Measurements from ENCODE around the gene SVOPL. TPM values are rescaled to one million over a fixed set of nuclear protein-coding genes. Genes with fewer than 3 reads are reported as not detected.

The SVOPL gene
- total and polyA plus RNA-seq, 2 donors (not counting 1 experiment from before 2014, with no cell fraction given) = not detected

- H3K4me3 ChIP-seq (ENCODE audit: control extremely low read depth in 1 of 5, extremely low read depth in 1 of 5, insufficient read depth in 1 of 5, low read depth in 2 of 5, low read length in 4 of 5) = no peak overlapping the region
- Mint-ChIP-seq H3K27ac (no peak overlapping the region), H3K4me1 (no peaks in the 10 kb centered on the region), H3K4me3 (no peak overlapping the region), H3K9me3 (ENCODE audit: insufficient read depth) (peaks cover 31% of the 10 kb centered on the region), H3K27me3 (no peaks in the 10 kb centered on the region)
- H3K9ac ChIP-seq (ENCODE audit: low read length) = no peak overlapping the region
- no peaks in the 10 kb centered on the region for H4K20me1 ChIP-seq (ENCODE audit: control insufficient read depth, insufficient read depth, low read length, poor library complexity, severe bottlenecking)
- TF ChIP-seq EZH2 (IDR thresholded peaks at IDR 0.05; ENCODE audit: borderline replicate concordance, insufficient read depth, low read depth, low read length, poor library complexity, severe bottlenecking) = no peak
- TF ChIP-seq, protein P1, sequence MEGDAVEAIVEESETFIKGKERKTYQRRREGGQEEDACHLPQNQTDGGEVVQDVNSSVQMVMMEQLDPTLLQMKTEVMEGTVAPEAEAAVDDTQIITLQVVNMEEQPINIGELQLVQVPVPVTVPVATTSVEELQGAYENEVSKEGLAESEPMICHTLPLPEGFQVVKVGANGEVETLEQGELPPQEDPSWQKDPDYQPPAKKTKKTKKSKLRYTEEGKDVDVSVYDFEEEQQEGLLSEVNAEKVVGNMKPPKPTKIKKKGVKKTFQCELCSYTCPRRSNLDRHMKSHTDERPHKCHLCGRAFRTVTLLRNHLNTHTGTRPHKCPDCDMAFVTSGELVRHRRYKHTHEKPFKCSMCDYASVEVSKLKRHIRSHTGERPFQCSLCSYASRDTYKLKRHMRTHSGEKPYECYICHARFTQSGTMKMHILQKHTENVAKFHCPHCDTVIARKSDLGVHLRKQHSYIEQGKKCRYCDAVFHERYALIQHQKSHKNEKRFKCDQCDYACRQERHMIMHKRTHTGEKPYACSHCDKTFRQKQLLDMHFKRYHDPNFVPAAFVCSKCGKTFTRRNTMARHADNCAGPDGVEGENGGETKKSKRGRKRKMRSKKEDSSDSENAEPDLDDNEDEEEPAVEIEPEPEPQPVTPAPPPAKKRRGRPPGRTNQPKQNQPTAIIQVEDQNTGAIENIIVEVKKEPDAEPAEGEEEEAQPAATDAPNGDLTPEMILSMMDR (IDR thresholded peaks at IDR 0.05) = no peak
- no peaks in the 10 kb centered on the region for H3K27me3 ChIP-seq (replicated peaks in 1 of 4; ENCODE audit: control extremely low read depth in 1 of 4, control insufficient read depth in 3 of 4, insufficient read depth in 4 of 4, low read length in 3 of 4)
- POLR2A ChIA-PET = no interaction called here
- H3K4me1 ChIP-seq (ENCODE audit: control insufficient read depth in 2 of 2, insufficient read depth in 2 of 2, low read length in 2 of 2) = no peaks in the 10 kb centered on the region
- no peak for ATAC-seq (ENCODE audit: low read depth)
- no peak overlapping the region for H3K4me2 ChIP-seq (replicated peaks; ENCODE audit: low read depth, low read length, poor library complexity, severe bottlenecking)
- peaks cover 10 to 58% (median 44%) of the 10 kb centered on the region in 3 donors for H3K9me3 ChIP-seq (ENCODE audit: control extremely low read depth in 1 of 3, control insufficient read depth in 2 of 3, insufficient read depth in 1 of 3, low read length in 2 of 3)
- no peaks in the 10 kb centered on the region for H3K79me2 ChIP-seq (ENCODE audit: control insufficient read depth, insufficient read depth, low read length)
- intact Hi-C loops (cut with micrococcal nuclease) = no loop called here
- H3K36me3 ChIP-seq (replicated peaks in 1 of 2; ENCODE audit: control extremely low read depth in 1 of 2, control insufficient read depth in 1 of 2, extremely low read depth in 1 of 2, insufficient read depth in 2 of 2, low read length in 1 of 2) = peaks cover 10 to 84% of the 10 kb centered on the region in 2 experiments
- 100% methylated on average over 2 of the region's 3 CpGs for whole genome bisulfite sequencing (ENCODE audit: insufficient coverage)
- DNase-seq = no peak
- H3K27ac ChIP-seq (ENCODE audit: low read length in 2 of 2) = no peak overlapping the region
- CTCF ChIA-PET = no interaction called here
- no peak overlapping the region for H2AFZ ChIP-seq (ENCODE audit: insufficient read depth, low read depth, low read length, poor library complexity, severe bottlenecking)
Observed at GRCh38 chr7:138556771-138557484, 144.2 kb downstream of the SVOPL start.

GRCh38 chr7:138555684-138556083 lies 145.5 kb downstream of the SVOPL start:
- no peaks in the 10 kb centered on the region for H3K27me3 Mint-ChIP-seq
- ChIA-PET POLR2A (no interaction called here), CTCF (no interaction called here)
- no peak overlapping the region for H3K4me3 ChIP-seq (ENCODE audit: control extremely low read depth in 1 of 5, extremely low read depth in 1 of 5, insufficient read depth in 1 of 5, low read depth in 2 of 5, low read length in 4 of 5)
- H3K79me2 ChIP-seq (ENCODE audit: control insufficient read depth, insufficient read depth, low read length) = no peaks in the 10 kb centered on the region
- no peak overlapping the region for H3K4me2 ChIP-seq (replicated peaks; ENCODE audit: low read depth, low read length, poor library complexity, severe bottlenecking)
- no peak overlapping the region for H2AFZ ChIP-seq (ENCODE audit: insufficient read depth, low read depth, low read length, poor library complexity, severe bottlenecking)
- H3K27ac ChIP-seq (ENCODE audit: low read length in 2 of 2) = no peak overlapping the region
- ATAC-seq (ENCODE audit: low read depth) = no peak
- H3K36me3 ChIP-seq (replicated peaks in 1 of 2; ENCODE audit: control extremely low read depth in 1 of 2, control insufficient read depth in 1 of 2, extremely low read depth in 1 of 2, insufficient read depth in 2 of 2, low read length in 1 of 2) = peaks cover 20 to 92% of the 10 kb centered on the region in 2 experiments
- TF ChIP-seq, protein P1 (IDR thresholded peaks at IDR 0.05) = no peak
- no peak for TF ChIP-seq EZH2 (IDR thresholded peaks at IDR 0.05; ENCODE audit: borderline replicate concordance, insufficient read depth, low read depth, low read length, poor library complexity, severe bottlenecking)
- peaks cover 29% of the 10 kb centered on the region for H3K9me3 Mint-ChIP-seq (ENCODE audit: insufficient read depth)
- H3K4me1 Mint-ChIP-seq = no peaks in the 10 kb centered on the region
- H3K27me3 ChIP-seq (replicated peaks in 1 of 4; ENCODE audit: control extremely low read depth in 1 of 4, control insufficient read depth in 3 of 4, insufficient read depth in 4 of 4, low read length in 3 of 4) = no peaks in the 10 kb centered on the region
- no peak for DNase-seq
- no peak overlapping the region for H3K4me3 Mint-ChIP-seq
- H3K4me1 ChIP-seq (ENCODE audit: control insufficient read depth in 2 of 2, insufficient read depth in 2 of 2, low read length in 2 of 2) = no peaks in the 10 kb centered on the region
- H4K20me1 ChIP-seq (ENCODE audit: control insufficient read depth, insufficient read depth, low read length, poor library complexity, severe bottlenecking) = no peaks in the 10 kb centered on the region
- H3K27ac Mint-ChIP-seq = no peak overlapping the region
- H3K9ac ChIP-seq (ENCODE audit: low read length) = no peak overlapping the region
- peaks cover 10 to 52% (median 35%) of the 10 kb centered on the region in 3 donors for H3K9me3 ChIP-seq (ENCODE audit: control extremely low read depth in 1 of 3, control insufficient read depth in 2 of 3, insufficient read depth in 1 of 3, low read length in 2 of 3)
- no CpG with 5 or more reads among the region's 4 CpGs for WGBS (ENCODE audit: insufficient coverage)
- intact Hi-C loops (cut with micrococcal nuclease) = no loop called here
